Panc1 (cell line): Measurements from ENCODE around the gene COL23A1.

Experiments
- CTCF ChIP-seq: fragments of 450-650 bp; IDR thresholded peaks from 2 replicates; pipeline ENCODE4 v1.5.1; 2017; ENCODE audit warnings: mild to moderate bottlenecking
- POLR2AphosphoS5 ChIP-seq: IDR thresholded peaks from 2 replicates; pipeline ENCODE4 v1.6.1; 2012; ENCODE audit warnings: mild to moderate bottlenecking, low read depth, low read length, moderate library complexity
- REST ChIP-seq, 2 experiments: IDR thresholded peaks; 2 replicates each; pipeline ENCODE4 v1.6.1; 2011 to 2012; ENCODE audit warnings: low read depth in 2 of 2, control low read depth in 1 of 2, low read length in 1 of 2, mild to moderate bottlenecking in 1 of 2, moderate library complexity in 1 of 2; ENCODE audit not compliant: insufficient read depth in 1 of 2
- SIN3A ChIP-seq: IDR thresholded peaks from 2 replicates; pipeline ENCODE4 v1.6.1; 2012; ENCODE audit warnings: low read depth, mild to moderate bottlenecking, low read length, moderate library complexity, borderline replicate concordance; ENCODE audit not compliant: insufficient read depth
- TCF7L2 ChIP-seq: IDR thresholded peaks from 2 replicates; pipeline ENCODE4 v1.6.1; 2011; ENCODE audit warnings: mild to moderate bottlenecking, low read depth, low read length, inconsistent platforms

GRCh38 chr5:178439493-178440180, 150.6 kb downstream of the COL23A1 start:
- TF ChIP-seq SIN3A (no peak), CTCF (no peak), POLR2AphosphoS5 (no peak), REST (IDR thresholded peaks at IDR 0.05; ENCODE audit: insufficient read depth in 1 of 2, low read depth in 2 of 2, low read length in 1 of 2) (no peak), TCF7L2 (no peak)
